Esophagus muscularis mucosa (tissue), 4 donors: ENCODE measurements around the gene ZFP64. TPM values are rescaled to one million over a fixed set of nuclear protein-coding genes. Genes with fewer than 3 reads are reported as not detected.

Source experiments
- DNase-seq: peaks from one replicate; pipeline ENCODE4 v3.0.0-alpha.2; 2017; ENCODE audit errors: extremely low spot score
- H3K27ac ChIP-seq, 4 donors: fragments of 200-600 bp; sonication (generic); replicated peaks in 1 of 4; 1 replicate in 3 of 4; 2 replicates in 1 of 4; pipeline ENCODE4 v1.5.1; 2016 to 2019; ENCODE audit warnings: mild to moderate bottlenecking in 1 of 4
- H3K27me3 ChIP-seq, 4 donors: fragments of 200-600 bp; sonication (generic); one replicate each; pipeline versions ENCODE4 v1.5.1 to v1.6.0; 2016 to 2019
- H3K36me3 ChIP-seq, 4 donors: fragments of 200-600 bp; sonication (generic); one replicate each; pipeline ENCODE4 v1.5.1; 2016 to 2019
- H3K4me1 ChIP-seq, 4 donors: fragments of 200-600 bp; sonication (generic); one replicate each; pipeline ENCODE4 v1.5.1; 2016 to 2019
- H3K4me3 ChIP-seq, 4 donors: fragments of 200-600 bp; sonication (generic); 1 replicate in 2 of 4; 2 replicates in 2 of 4; pipeline ENCODE4 v1.5.1; 2016 to 2019; ENCODE audit warnings: mild to moderate bottlenecking in 4 of 4, moderate library complexity in 1 of 4
- H3K9me3 ChIP-seq, 4 donors: fragments of 200-600 bp; sonication (generic); 1 replicate in 3 of 4; 2 replicates in 1 of 4; pipeline ENCODE4 v1.5.1; 2016 to 2019
- EP300 ChIP-seq: sonication (generic); formaldehyde crosslinking; IDR thresholded peaks from one replicate; pipeline ENCODE4 v1.6.1; 2017; ENCODE audit warnings: antibody characterized with exemption
- POLR2A ChIP-seq: fragments of 450-650 bp; IDR thresholded peaks from one replicate; pipeline ENCODE4 v1.6.1; 2017; ENCODE audit warnings: antibody characterized with exemption, moderate library complexity, mild to moderate bottlenecking, low read depth
- POLR2AphosphoS5 ChIP-seq, 2 donors: sonication (generic); formaldehyde crosslinking; IDR thresholded peaks; one replicate each; pipeline ENCODE4 v1.6.1; 2017; ENCODE audit warnings: antibody characterized with exemption in 2 of 2
- whole genome bisulfite sequencing: methylation state at CpG from one replicate; pipeline ENCODE4 v1.1.5; 2018; 5-methylcytosine and 5-hydroxymethylcytosine counted together
- intact Hi-C: fragments of 100-400 bp; cut with DNase I; formaldehyde crosslinking; loops from one replicate; pipeline ENCODE4 v1.15.1; 2023
- total RNA-seq, 4 donors: library from RNA; depleted of rRNA; stranded (reverse); fragments of >200 nt; gene quantifications; one replicate each; pipeline versions ENCODE4 v1.1.0 to v1.2.1, GENCODE V29; 2016
- TF ChIP-seq, protein P1 (sequence below), 3 experiments: fragments of 200-600 bp in 2 of 3; fragments of 450-650 bp in 1 of 3; sonication (generic) in 2 of 3; IDR thresholded peaks; one replicate each; pipeline ENCODE4 v1.5.1; 2017 to 2019; ENCODE audit warnings: antibody characterized with exemption in 3 of 3, mild to moderate bottlenecking in 2 of 3, moderate library complexity in 1 of 3

ZFP64 gene
- total RNA-seq, 4 donors from 2014 or later, result 7.6 to 15.7 (median 11.2) TPM

DNA sequence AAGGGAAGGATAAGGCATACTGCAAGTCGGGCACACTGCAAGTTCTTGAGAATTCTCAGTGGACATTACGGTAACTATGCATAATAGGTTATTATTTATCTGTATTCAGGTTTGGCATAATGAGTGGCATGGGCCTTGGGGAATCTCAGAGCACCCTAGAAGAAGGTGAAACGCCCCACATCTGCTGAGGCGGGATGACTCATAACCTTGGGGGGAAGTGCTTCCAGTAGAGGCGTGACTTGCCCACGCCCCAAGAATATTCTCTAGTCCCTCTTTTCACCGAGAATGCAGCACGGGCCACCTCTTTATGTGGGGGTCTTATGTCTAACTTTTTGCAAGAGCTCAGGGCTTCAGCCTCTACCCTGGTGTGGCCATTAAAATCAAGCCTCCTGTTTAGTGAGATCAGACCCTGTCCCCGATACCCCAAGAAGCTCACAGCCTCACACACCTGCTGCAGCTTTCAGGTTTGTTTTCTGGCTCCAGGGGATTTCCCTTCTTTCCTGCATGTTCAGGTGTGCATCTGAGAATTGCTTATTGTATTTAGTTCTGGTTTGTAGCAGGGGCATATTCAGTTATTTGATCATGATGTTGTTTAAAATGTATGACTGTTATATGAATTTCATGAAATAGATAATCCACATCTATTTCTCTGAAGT is 19.1 kb downstream of the ZFP64 start:
- TF ChIP-seq POLR2AphosphoS5 (IDR thresholded peaks at IDR 0.05) (no peak), POLR2A (no peak), EP300 (no peak)
- TF ChIP-seq, protein P1, sequence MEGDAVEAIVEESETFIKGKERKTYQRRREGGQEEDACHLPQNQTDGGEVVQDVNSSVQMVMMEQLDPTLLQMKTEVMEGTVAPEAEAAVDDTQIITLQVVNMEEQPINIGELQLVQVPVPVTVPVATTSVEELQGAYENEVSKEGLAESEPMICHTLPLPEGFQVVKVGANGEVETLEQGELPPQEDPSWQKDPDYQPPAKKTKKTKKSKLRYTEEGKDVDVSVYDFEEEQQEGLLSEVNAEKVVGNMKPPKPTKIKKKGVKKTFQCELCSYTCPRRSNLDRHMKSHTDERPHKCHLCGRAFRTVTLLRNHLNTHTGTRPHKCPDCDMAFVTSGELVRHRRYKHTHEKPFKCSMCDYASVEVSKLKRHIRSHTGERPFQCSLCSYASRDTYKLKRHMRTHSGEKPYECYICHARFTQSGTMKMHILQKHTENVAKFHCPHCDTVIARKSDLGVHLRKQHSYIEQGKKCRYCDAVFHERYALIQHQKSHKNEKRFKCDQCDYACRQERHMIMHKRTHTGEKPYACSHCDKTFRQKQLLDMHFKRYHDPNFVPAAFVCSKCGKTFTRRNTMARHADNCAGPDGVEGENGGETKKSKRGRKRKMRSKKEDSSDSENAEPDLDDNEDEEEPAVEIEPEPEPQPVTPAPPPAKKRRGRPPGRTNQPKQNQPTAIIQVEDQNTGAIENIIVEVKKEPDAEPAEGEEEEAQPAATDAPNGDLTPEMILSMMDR (IDR thresholded peaks at IDR 0.05), result no peak
- H3K9me3 ChIP-seq, result no peaks in the 10 kb centered on the region
- 93% methylated on average over 9 of the region's 9 CpGs for WGBS
- intact Hi-C loops, result no loop called here
- no peaks in the 10 kb centered on the region for H3K27me3 ChIP-seq
- no peaks in the 10 kb centered on the region for H3K4me1 ChIP-seq
- H3K27ac ChIP-seq, result no peak overlapping the region
- peaks cover 7 to 42% (median 27%) of the 10 kb centered on the region in 4 donors for H3K36me3 ChIP-seq
- no peak overlapping the region for H3K4me3 ChIP-seq
- DNase-seq, result no peak

DNA sequence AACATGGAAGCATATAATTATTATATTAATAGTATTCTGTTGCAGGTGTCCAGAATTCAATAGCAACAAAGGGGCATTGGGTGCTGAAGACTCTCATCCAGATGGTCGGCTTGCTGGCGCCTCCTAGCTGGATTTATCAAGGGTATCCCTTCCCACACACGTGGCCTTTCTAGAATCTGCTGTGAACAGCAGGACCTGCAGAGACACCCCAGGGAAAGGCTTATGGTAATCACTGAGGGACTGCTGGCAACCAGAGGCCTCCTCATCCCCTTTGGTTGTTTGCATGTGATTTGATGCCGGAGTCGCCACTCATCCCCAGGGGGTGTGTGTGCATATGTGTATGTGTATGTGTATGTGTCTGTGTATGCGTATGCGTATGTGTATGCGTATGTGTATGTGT is 20.6 kb downstream of the ZFP64 start:
- WGBS, result 93% methylated on average over 5 of the region's 8 CpGs
- TF ChIP-seq, protein P1 (IDR thresholded peaks at IDR 0.05), result no peak
- TF ChIP-seq POLR2AphosphoS5 (IDR thresholded peaks at IDR 0.05), result no peak
- TF ChIP-seq POLR2A, result no peak
- TF ChIP-seq EP300, result no peak
- intact Hi-C loops, result no loop called here
- Histone ChIP-seq H3K4me3 (no peak overlapping the region), H3K27me3 (no peaks in the 10 kb centered on the region), H3K9me3 (peaks cover 0 to 3% (median 0%) of the 10 kb centered on the region in 4 donors), H3K27ac (no peak overlapping the region), H3K36me3 (peaks cover 7 to 44% (median 30%) of the 10 kb centered on the region in 4 donors), H3K4me1 (no peaks in the 10 kb centered on the region)
- no peak for DNase-seq

DNA sequence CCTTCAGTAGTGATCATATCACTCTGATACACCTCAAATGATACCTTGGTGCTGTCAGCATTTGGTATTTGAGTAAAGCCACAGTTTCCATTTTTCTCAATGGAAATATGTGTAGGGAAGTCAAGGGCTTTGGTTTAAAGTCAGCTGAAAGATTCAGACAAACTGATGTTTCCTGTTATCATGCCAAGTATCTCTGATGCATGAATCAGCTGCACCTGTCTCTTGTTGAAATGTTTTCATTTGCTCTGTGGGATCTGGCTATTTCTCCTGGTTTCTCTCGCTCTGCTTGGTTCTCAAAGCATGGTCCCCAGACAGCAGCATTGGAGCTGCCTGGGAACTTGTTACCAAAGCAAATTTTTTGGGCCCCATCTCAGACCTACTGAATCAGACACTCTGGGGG is 23.5 kb downstream of the ZFP64 start:
- intact Hi-C loops, result no loop called here
- no peak for TF ChIP-seq EP300
- TF ChIP-seq, protein P1 (IDR thresholded peaks at IDR 0.05), result no peak
- TF ChIP-seq POLR2AphosphoS5 (IDR thresholded peaks at IDR 0.05), result no peak
- no peak for TF ChIP-seq POLR2A
- peaks cover 0 to 8% (median 0%) of the 10 kb centered on the region in 4 donors for H3K9me3 ChIP-seq
- DNase-seq, result no peak
- no peak overlapping the region for H3K27ac ChIP-seq
- no peak overlapping the region for H3K4me3 ChIP-seq
- H3K36me3 ChIP-seq, result peaks cover 9 to 61% (median 48%) of the 10 kb centered on the region in 4 donors
- no peaks in the 10 kb centered on the region for H3K4me1 ChIP-seq
- no peaks in the 10 kb centered on the region for H3K27me3 ChIP-seq
- WGBS, result 95% methylated on average over 1 of the region's 1 CpG

DNA sequence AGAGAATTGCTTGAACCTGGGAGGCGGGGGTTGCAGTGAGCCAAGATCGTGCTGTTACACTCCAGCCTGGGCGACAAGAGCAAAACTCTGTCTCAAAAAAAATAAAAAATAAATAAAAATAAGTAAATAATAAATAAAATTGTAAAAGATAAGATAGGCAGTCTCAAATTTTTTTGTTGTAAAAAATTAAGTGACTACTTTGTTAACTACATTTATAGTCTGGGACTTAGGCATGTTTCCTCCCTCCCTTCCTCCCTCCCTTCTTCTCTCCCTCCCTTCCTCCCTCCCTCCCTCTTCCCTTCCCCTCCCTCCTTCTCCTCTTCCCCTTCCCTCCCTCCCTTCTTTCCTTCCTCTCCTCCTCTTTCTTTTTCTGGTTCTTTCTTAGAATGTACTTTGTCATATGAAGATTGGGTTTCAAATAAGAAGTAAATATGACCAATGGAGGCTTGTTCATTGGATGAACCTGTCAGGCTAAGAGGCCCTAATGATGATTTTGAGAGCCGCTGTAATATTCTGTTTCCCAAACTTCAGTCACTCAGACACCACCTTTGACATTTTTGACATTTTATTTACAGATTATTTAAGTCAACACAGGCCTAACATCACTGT is 24.2 kb downstream of the ZFP64 start:
- intact Hi-C loops, result no loop called here
- H3K9me3 ChIP-seq, result peaks cover 0 to 8% (median 0%) of the 10 kb centered on the region in 4 donors
- H3K36me3 ChIP-seq, result peaks cover 9 to 61% (median 51%) of the 10 kb centered on the region in 4 donors
- H3K4me1 ChIP-seq, result no peaks in the 10 kb centered on the region
- no peaks in the 10 kb centered on the region for H3K27me3 ChIP-seq
- H3K4me3 ChIP-seq, result no peak overlapping the region
- WGBS, result 98% methylated on average over 4 of the region's 4 CpGs
- H3K27ac ChIP-seq, result no peak overlapping the region
- DNase-seq, result no peak
- TF ChIP-seq, protein P1 (IDR thresholded peaks at IDR 0.05), result no peak
- TF ChIP-seq POLR2A (no peak), EP300 (no peak), POLR2AphosphoS5 (IDR thresholded peaks at IDR 0.05) (no peak)
